Measurements from ENCODE around the gene DIAPH1.
"Not testable (repeated sequence)": the region's sequence is repeated elsewhere in the genome, so short reads cannot be mapped to it uniquely, and the experiment has no call there.

The DIAPH1 gene

GRCh38 chr5:141639357-141640050, 20.7 kb upstream of the DIAPH1 start:
- DNase-seq: no peak

- no peak for DNase-seq
Measured at GRCh38 chr5:141638771-141639170, 20.0 kb upstream of the DIAPH1 start.

- no peak for DNase-seq
Measured at GRCh38 chr5:141637767-141638419, 19.1 kb upstream of the DIAPH1 start.

- no peak for DNase-seq
Measured at GRCh38 chr5:141637123-141637766, 18.4 kb upstream of the DIAPH1 start.

- peak; percentile 82 for DNase-seq
Measured at GRCh38 chr5:141636413-141637122, 17.8 kb upstream of the DIAPH1 start, which contains the start of the genes HDAC3 and RELL2. HDAC3 (minus strand) TSS chr5:141636849; CDS start chr5:141636790, 59 bp downstream. RELL2 (plus strand) TSS chr5:141636997; CDS start chr5:141638226, 1,229 bp downstream.

GRCh38 chr5:141636106-141636412, 17.3 kb upstream of the DIAPH1 start:
- DNase-seq: no peak

- DNase-seq: no peak
Measured at GRCh38 chr5:141635646-141636045, 16.8 kb upstream of the DIAPH1 start.

- no peak for DNase-seq
Measured at GRCh38 chr5:141634720-141635119, 15.9 kb upstream of the DIAPH1 start.

GRCh38 chr5:141633871-141634561, 15.2 kb upstream of the DIAPH1 start:
- no peak for DNase-seq

- DNase-seq: peak; percentile 45
Measured at GRCh38 chr5:141632650-141633049, 13.8 kb upstream of the DIAPH1 start.

- no peak for DNase-seq
Measured at GRCh38 chr5:141630570-141631140, 11.9 kb upstream of the DIAPH1 start.

- DNase-seq: no peak
Measured at GRCh38 chr5:141628175-141628788, 9.5 kb upstream of the DIAPH1 start.

GRCh38 chr5:141623611-141624010, 4.8 kb upstream of the DIAPH1 start:
- DNase-seq: no peak

GRCh38 chr5:141623186-141623585, 4.4 kb upstream of the DIAPH1 start:
- DNase-seq: no peak

GRCh38 chr5:141618030-141618803, 583 bp downstream of the DIAPH1 start:
- DNase-seq: peak; percentile 83

- DNase-seq: no peak
Measured at GRCh38 chr5:141617682-141618029, 1.1 kb downstream of the DIAPH1 start.

- DNase-seq: no peak
Measured at GRCh38 chr5:141617128-141617527, 1.7 kb downstream of the DIAPH1 start.

GRCh38 chr5:141615991-141616720, 2.6 kb downstream of the DIAPH1 start:
- no peak for DNase-seq

- DNase-seq: no peak
Measured at GRCh38 chr5:141613344-141613743, 5.5 kb downstream of the DIAPH1 start.

GRCh38 chr5:141611289-141611688, 7.5 kb downstream of the DIAPH1 start:
- DNase-seq: no peak

GRCh38 chr5:141609921-141610320, 8.9 kb downstream of the DIAPH1 start:
- not testable (repeated sequence) for DNase-seq

Measured in NCI-H2029 (cell line).